ENCODE results near the gene FBLN1. TPM values are rescaled to one million over a fixed set of nuclear protein-coding genes. Genes with fewer than 3 reads are reported as not detected.

Gene FBLN1
- polyA plus RNA-seq, 1 of the 3 experiments (the other 2 are of a cell fraction) = 147 TPM

GRCh38 chr22:45575607-45576272 lies 73.1 kb downstream of the FBLN1 start (continued):
- TF ChIP-seq USF1 (IDR thresholded peaks at IDR 0.05; ENCODE audit: borderline replicate concordance, low read depth) = no peak
- no peak for TF ChIP-seq EP300 (IDR thresholded peaks at IDR 0.05; ENCODE audit: borderline replicate concordance in 1 of 2, low read depth in 1 of 2, low read length in 1 of 2)

GRCh38 chr22:45576273-45576625 lies 73.6 kb downstream of the FBLN1 start:
- Histone ChIP-seq H3K27ac (ENCODE audit: low read depth in 2 of 2, low read length in 1 of 2) (no peak overlapping the region), H4K20me1 (ENCODE audit: insufficient read depth) (no peaks in the 10 kb centered on the region), H3K36me3 (replicated peaks in 1 of 2; ENCODE audit: control insufficient read depth in 1 of 2, insufficient read depth in 2 of 2, low read length in 1 of 2) (peaks cover 0 to 5% of the 10 kb centered on the region in 2 experiments), H3K79me2 (ENCODE audit: insufficient read depth) (no peaks in the 10 kb centered on the region), H3K4me3 (ENCODE audit: low read depth in 2 of 2, low read length in 1 of 2) (no peak overlapping the region), H3K9me3 (no peaks in the 10 kb centered on the region), H3K9me2 (no peaks in the 10 kb centered on the region), H3K4me2 (no peak overlapping the region), H3K4me1 (ENCODE audit: control insufficient read depth in 1 of 2, insufficient read depth in 2 of 2, low read depth in 1 of 2, low read length in 1 of 2) (no peaks in the 10 kb centered on the region; a peak in 1 of 4 replicates), H3K27me3 (ENCODE audit: insufficient read depth) (no peaks in the 10 kb centered on the region), H2AFZ (ENCODE audit: low read depth) (no peak overlapping the region), H3K9ac (no peak overlapping the region), H3F3A (replicated peaks; ENCODE audit: insufficient read depth) (peaks cover 4% of the 10 kb centered on the region)
- ChIA-PET CTCF (interaction anchor here (2.3 to 3.6 kb wide), 5 partner anchors 12 to 406 kb away, joined by 6 to 36 read pairs (median 17); no protein-coding TSS in a partner anchor), POLR2A (no interaction called here)
- no peak for DNase-seq
- 93% methylated on average over 3 of the region's 8 CpGs for WGBS (ENCODE audit: low lambda C conversion rate)
- TF ChIP-seq SMC3 (IDR thresholded peaks at IDR 0.05; ENCODE audit: low read depth, low read length) = no peak
- no peak for TF ChIP-seq EZH2phosphoT487 (IDR thresholded peaks at IDR 0.05; ENCODE audit: borderline replicate concordance, low read depth)

- Histone ChIP-seq H3K9me3 (no peaks in the 10 kb centered on the region), H3F3A (replicated peaks; ENCODE audit: insufficient read depth) (peaks cover 4% of the 10 kb centered on the region), H4K20me1 (ENCODE audit: insufficient read depth) (no peaks in the 10 kb centered on the region), H3K9ac (no peak overlapping the region), H3K36me3 (replicated peaks in 1 of 2; ENCODE audit: control insufficient read depth in 1 of 2, insufficient read depth in 2 of 2, low read length in 1 of 2) (peaks cover 0 to 5% of the 10 kb centered on the region in 2 experiments), H3K4me3 (ENCODE audit: low read depth in 2 of 2, low read length in 1 of 2) (no peak overlapping the region), H2AFZ (ENCODE audit: low read depth) (no peak overlapping the region), H3K4me2 (no peak overlapping the region), H3K4me1 (ENCODE audit: control insufficient read depth in 1 of 2, insufficient read depth in 2 of 2, low read depth in 1 of 2, low read length in 1 of 2) (no peaks in the 10 kb centered on the region; a peak in 1 of 4 replicates), H3K27ac (ENCODE audit: low read depth in 2 of 2, low read length in 1 of 2) (no peak overlapping the region), H3K9me2 (no peaks in the 10 kb centered on the region), H3K27me3 (ENCODE audit: insufficient read depth) (no peaks in the 10 kb centered on the region), H3K79me2 (ENCODE audit: insufficient read depth) (no peaks in the 10 kb centered on the region)
- ChIA-PET CTCF (interaction anchor here (0.6 to 3.6 kb wide), 35 partner anchors 10 to 411 kb away, joined by 3 to 51 read pairs (median 5); no protein-coding TSS in a partner anchor), POLR2A (no interaction called here)
- TF ChIP-seq CTCF (IDR thresholded peaks at IDR 0.05) = no peak
- TF ChIP-seq TCF12 (IDR thresholded peaks at IDR 0.05) = no peak
- TF ChIP-seq ELF1 (IDR thresholded peaks at IDR 0.05) = no peak
- WGBS (ENCODE audit: low lambda C conversion rate) = 100% methylated on average over 13 of the region's 19 CpGs
- no peak for DNase-seq
Measured at GRCh38 chr22:45576730-45577464, 74.2 kb downstream of the FBLN1 start.
